Stomach (tissue), 9 donors: ENCODE results near the gene LIN52. TPM values are rescaled to one million over a fixed set of nuclear protein-coding genes. Genes with fewer than 3 reads are reported as not detected.
"Not testable (repeated sequence)": the region's sequence is repeated elsewhere in the genome, so short reads cannot be mapped to it uniquely, and the experiment has no call there.

ENCODE experiments used
- DNase-seq, 2 donors: peaks; one replicate each; pipeline versions ENCODE4 v3.0.0 to v3.0.0-alpha.2; 2013 to 2019
- H3K27ac ChIP-seq, 5 donors: fragments of 200-600 bp in 4 of 5; sonication (generic) in 4 of 5; one replicate each; pipeline ENCODE4 v1.5.1; 2013 to 2019; ENCODE audit warnings: mild to moderate bottlenecking in 1 of 5, moderate library complexity in 1 of 5
- H3K27me3 ChIP-seq, 3 donors: fragments of 200-600 bp; sonication (generic); one replicate each; pipeline ENCODE4 v1.5.1; 2017 to 2019; ENCODE audit warnings: mixed run types in 1 of 3
- H3K36me3 ChIP-seq, 4 donors: fragments of 200-600 bp; sonication (generic); 1 replicate in 3 of 4; 2 replicates in 1 of 4; pipeline ENCODE4 v1.5.1; 2016 to 2019
- H3K4me1 ChIP-seq, 4 donors: fragments of 200-600 bp; sonication (generic); one replicate each; pipeline ENCODE4 v1.5.1; 2016 to 2019
- H3K4me3 ChIP-seq, 4 donors: fragments of 200-600 bp; sonication (generic) in 3 of 4; one replicate each; pipeline ENCODE4 v1.5.1; 2016 to 2019; ENCODE audit warnings: mild to moderate bottlenecking in 1 of 4
- H3K9me3 ChIP-seq, 4 donors: fragments of 200-600 bp; sonication (generic); one replicate each; pipeline ENCODE4 v1.5.1; 2016 to 2019
- CTCF ChIP-seq, 7 experiments: fragments of 450-650 bp in 4 of 7; fragments of 200-600 bp in 3 of 7; sonication (generic) in 3 of 7; IDR thresholded peaks; one replicate each; pipeline ENCODE4 v1.5.1; 2016 to 2019; ENCODE audit warnings: antibody characterized with exemption in 7 of 7, control low read depth in 2 of 7, mild to moderate bottlenecking in 1 of 7
- EP300 ChIP-seq: sonication (generic); formaldehyde crosslinking; IDR thresholded peaks from one replicate; pipeline ENCODE4 v1.6.1; 2017; ENCODE audit warnings: antibody characterized with exemption
- POLR2A ChIP-seq, 4 donors: fragments of 450-650 bp; IDR thresholded peaks; one replicate each; pipeline ENCODE4 v1.6.1; 2016; ENCODE audit warnings: antibody characterized with exemption in 4 of 4, control low read depth in 2 of 4, mild to moderate bottlenecking in 1 of 4, moderate library complexity in 1 of 4
- POLR2AphosphoS5 ChIP-seq, 3 donors: sonication (generic); formaldehyde crosslinking; IDR thresholded peaks; one replicate each; pipeline ENCODE4 v1.6.1; 2016; ENCODE audit warnings: antibody characterized with exemption in 3 of 3
- WGBS, 5 donors: extraction: QIAGEN DNeasy Blood & Tissue Kit in 3 of 5; methylation state at CpG; one replicate each; pipeline versions ENCODE4 v1.1.5 to v1.1.7; 2013 to 2018; 5-methylcytosine and 5-hydroxymethylcytosine counted together
- intact Hi-C: fragments of 100-400 bp; cut with DNase I; formaldehyde crosslinking; loops from one replicate; pipeline ENCODE4 v1.15.1; 2023; ENCODE audit warnings: low total_unique reads
- polyA plus RNA-seq, 3 donors: library from polyadenylated mRNA; stranded (reverse); fragments of 200-250 nt; gene quantifications; one replicate each; pipeline ENCODE4 v1.2.3, GENCODE V29; 2013
- total RNA-seq, 5 donors: library from RNA; depleted of rRNA; stranded (reverse); fragments of >200 nt; gene quantifications; one replicate each; pipeline versions ENCODE4 v1.1.0 to v1.2.3, GENCODE V29; 2014 to 2016
- donor health status: healthy with polysubstance abuse.
- donor health status: Bipolar disorder and iron deficiency.
- donor health status: healthy.

Gene LIN52
- total and polyA plus RNA-seq, 8 donors = 0.87 to 16.7 (median 6.9) TPM

DNA sequence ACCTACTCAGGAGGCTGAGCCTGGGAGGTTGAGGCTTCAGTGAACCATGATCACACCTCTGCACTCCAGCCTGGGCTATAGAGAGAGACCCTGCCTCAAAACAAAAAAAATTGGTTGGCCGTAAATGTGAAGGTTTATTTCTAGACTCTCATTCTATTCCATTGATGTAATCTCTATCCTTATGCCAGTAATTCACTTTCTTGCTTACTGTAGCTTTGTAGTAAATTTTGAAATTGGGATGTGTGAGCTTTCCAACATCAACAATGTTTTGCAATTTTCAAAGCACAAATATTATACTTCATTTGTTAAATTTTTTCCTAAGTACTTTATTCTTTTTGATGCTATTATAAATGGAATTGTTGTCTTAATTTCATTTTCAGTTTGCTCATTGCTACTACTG lies 24.6 kb downstream of the LIN52 start:
- Histone ChIP-seq H3K4me3 (no peak overlapping the region), H3K27me3 (no peaks in the 10 kb centered on the region), H3K36me3 (peaks cover 4 to 56% (median 48%) of the 10 kb centered on the region in 4 donors), H3K27ac (no peak overlapping the region), H3K9me3 (no peaks in the 10 kb centered on the region), H3K4me1 (no peaks in the 10 kb centered on the region)
- TF ChIP-seq POLR2AphosphoS5 (IDR thresholded peaks at IDR 0.05) (no peak), CTCF (IDR thresholded peaks at IDR 0.05) (no peak), EP300 (no peak), POLR2A (IDR thresholded peaks at IDR 0.05) (no peak)
- 77 to 97% (median 90%) methylated on average over 1 of the region's 1 CpG for WGBS, 5 donors
- intact Hi-C loops = no loop called here
- DNase-seq = no peak

- 93 to 95% (median 93%) methylated on average over 13 of the region's 13 CpGs for WGBS, 5 donors
- intact Hi-C loops = loop anchor here (5.0 kb wide), 1 partner anchor 146 kb away; no protein-coding TSS in a partner anchor
- not testable (repeated sequence) for H3K4me1 ChIP-seq, H3K9me3 ChIP-seq, H3K27ac ChIP-seq, H3K27me3 ChIP-seq, H3K4me3 ChIP-seq
- TF ChIP-seq CTCF (IDR thresholded peaks at IDR 0.05) = peak in 4 of 7 experiments; percentile 19 to 49 (median 35)
- peak in 1 of 2 donors; percentile 81 for DNase-seq
- peaks cover 4 to 53% (median 47%) of the 10 kb centered on the region in 4 donors for H3K36me3 ChIP-seq
These were observed 26.9 kb downstream of the LIN52 start for GRCh38 chr14:74111395-74112216.

GRCh38 chr14:74125487-74125886 lies 40.7 kb downstream of the LIN52 start:
- DNase-seq, intact Hi-C loops, H3K4me1 ChIP-seq, H3K27ac ChIP-seq, H3K27me3 ChIP-seq, H3K9me3 ChIP-seq, H3K4me3 ChIP-seq: not testable (repeated sequence)
- 73 to 100% (median 91%) methylated on average over 4 to 5 of the region's 5 CpGs for WGBS, 5 donors
- peaks cover under 1 to 20% (median 11%) of the 10 kb centered on the region in 4 donors for H3K36me3 ChIP-seq

GRCh38 chr14:74126315-74127013 lies 41.7 kb downstream of the LIN52 start:
- Histone ChIP-seq H3K36me3 (peaks cover 0 to 10% (median 3%) of the 10 kb centered on the region in 4 donors), H3K4me3 (no peak overlapping the region), H3K27ac (no peak overlapping the region), H3K4me1 (no peaks in the 10 kb centered on the region), H3K27me3 (no peaks in the 10 kb centered on the region), H3K9me3 (no peaks in the 10 kb centered on the region)
- DNase-seq = no peak
- WGBS, 5 donors = 97 to 100% (median 98%) methylated on average over 1 of the region's 1 CpG
- no peak for TF ChIP-seq POLR2A (IDR thresholded peaks at IDR 0.05)
- no peak for TF ChIP-seq POLR2AphosphoS5 (IDR thresholded peaks at IDR 0.05)
- TF ChIP-seq EP300 = no peak
- TF ChIP-seq CTCF (IDR thresholded peaks at IDR 0.05) = no peak
- intact Hi-C loops = no loop called here
